Muscle layer of colon (tissue), 2 donors: ENCODE results near the gene BOK.

Experiments
- H3K27ac ChIP-seq: one replicate; pipeline ENCODE4 v1.7.0; 2013; ENCODE audit warnings: low read depth, mild to moderate bottlenecking, low read length, moderate library complexity
- H3K27me3 ChIP-seq, 2 donors: one replicate each; pipeline ENCODE4 v1.7.0; 2013; ENCODE audit warnings: low read length in 2 of 2, mild to moderate bottlenecking in 2 of 2; ENCODE audit not compliant: insufficient read depth in 2 of 2, control insufficient read depth in 1 of 2
- H3K36me3 ChIP-seq: one replicate; pipeline ENCODE4 v1.7.0; 2013; ENCODE audit warnings: mild to moderate bottlenecking, low read length; ENCODE audit not compliant: insufficient read depth
- H3K4me1 ChIP-seq: one replicate; pipeline ENCODE4 v1.7.0; 2013; ENCODE audit warnings: mild to moderate bottlenecking, low read length; ENCODE audit not compliant: insufficient read depth
- H3K4me3 ChIP-seq, 2 donors: one replicate each; pipeline ENCODE4 v1.7.0; 2013; ENCODE audit warnings: low read length in 2 of 2, low read depth in 1 of 2, mild to moderate bottlenecking in 1 of 2, moderate library complexity in 1 of 2
- H3K9ac ChIP-seq: one replicate; pipeline ENCODE4 v1.7.0; 2013; ENCODE audit warnings: low read length
- H3K9me3 ChIP-seq: one replicate; pipeline ENCODE4 v1.7.0; 2013; ENCODE audit warnings: mild to moderate bottlenecking, low read length
- donor health status: abdominal sarcoma.
- donor health status: Adenocarcinoma of cecum.

The BOK gene

GRCh38 chr2:241551998-241552737 lies 6.4 kb upstream of the BOK start:
- H3K9ac ChIP-seq, result no peak overlapping the region
- peaks cover 0 to 6% of the 10 kb centered on the region in 2 donors for H3K27me3 ChIP-seq
- H3K4me1 ChIP-seq, result peaks cover 12% of the 10 kb centered on the region
- H3K36me3 ChIP-seq, result no peaks in the 10 kb centered on the region
- no peak overlapping the region for H3K27ac ChIP-seq
- no peaks in the 10 kb centered on the region for H3K9me3 ChIP-seq
- no peak overlapping the region for H3K4me3 ChIP-seq

GRCh38 chr2:241553512-241553830 lies 5.1 kb upstream of the BOK start:
- Histone ChIP-seq H3K27me3 (peaks cover 0 to 6% of the 10 kb centered on the region in 2 donors), H3K36me3 (no peaks in the 10 kb centered on the region), H3K27ac (no peak overlapping the region), H3K9ac (no peak overlapping the region), H3K9me3 (no peaks in the 10 kb centered on the region), H3K4me3 (no peak overlapping the region), H3K4me1 (peaks cover 12% of the 10 kb centered on the region)

- Histone ChIP-seq H3K4me1 (peaks cover 12% of the 10 kb centered on the region), H3K27ac (no peak overlapping the region), H3K27me3 (peaks cover 0 to 6% of the 10 kb centered on the region in 2 donors)
Measured at GRCh38 chr2:241553981-241554380, 4.6 kb upstream of the BOK start.

GRCh38 chr2:241554610-241555322 lies 3.8 kb upstream of the BOK start:
- Histone ChIP-seq H3K9me3 (no peaks in the 10 kb centered on the region), H3K27me3 (peaks cover 0 to 6% of the 10 kb centered on the region in 2 donors)

More at GRCh38 chr2:241553981-241554380, 4.6 kb upstream of the BOK start:
- Histone ChIP-seq H3K36me3 (no peaks in the 10 kb centered on the region), H3K9ac (no peak overlapping the region), H3K9me3 (no peaks in the 10 kb centered on the region), H3K4me3 (no peak overlapping the region)

GRCh38 chr2:241555711-241556110 lies 2.8 kb upstream of the BOK start:
- peaks cover 17% of the 10 kb centered on the region for H3K4me1 ChIP-seq
- H3K9me3 ChIP-seq, result no peaks in the 10 kb centered on the region
- H3K27ac ChIP-seq, result no peak overlapping the region
- H3K27me3 ChIP-seq, result peaks cover 0 to 6% of the 10 kb centered on the region in 2 donors
- no peak overlapping the region for H3K4me3 ChIP-seq
- no peaks in the 10 kb centered on the region for H3K36me3 ChIP-seq
- no peak overlapping the region for H3K9ac ChIP-seq

More at GRCh38 chr2:241554610-241555322, 3.8 kb upstream of the BOK start:
- H3K4me1 ChIP-seq, result peaks cover 13% of the 10 kb centered on the region
- no peak overlapping the region for H3K4me3 ChIP-seq
- no peak overlapping the region for H3K27ac ChIP-seq
- no peak overlapping the region for H3K9ac ChIP-seq
- no peaks in the 10 kb centered on the region for H3K36me3 ChIP-seq

- H3K9ac ChIP-seq, result no peak overlapping the region
- H3K27ac ChIP-seq, result no peak overlapping the region
- H3K27me3 ChIP-seq, result peaks cover 0 to 6% of the 10 kb centered on the region in 2 donors
- H3K36me3 ChIP-seq, result no peaks in the 10 kb centered on the region
- no peak overlapping the region for H3K4me3 ChIP-seq
- no peaks in the 10 kb centered on the region for H3K9me3 ChIP-seq
- peaks cover 19% of the 10 kb centered on the region for H3K4me1 ChIP-seq
Measured at GRCh38 chr2:241556746-241557145, 1.8 kb upstream of the BOK start.

GRCh38 chr2:241559323-241560161 lies 997 bp downstream of the BOK start:
- peak overlapping the region; percentile 80 for H3K27ac ChIP-seq
- no peaks in the 10 kb centered on the region for H3K27me3 ChIP-seq
- H3K36me3 ChIP-seq, result peaks cover 16% of the 10 kb centered on the region
- peak overlapping the region; percentile 64 to 91 for H3K4me3 ChIP-seq
- H3K9ac ChIP-seq, result peak overlapping the region; percentile 41
- no peaks in the 10 kb centered on the region for H3K9me3 ChIP-seq
- H3K4me1 ChIP-seq, result peaks cover 47% of the 10 kb centered on the region

- H3K9me3 ChIP-seq, result no peaks in the 10 kb centered on the region
- peak overlapping the region; percentile 41 for H3K9ac ChIP-seq
- H3K4me3 ChIP-seq, result peak overlapping the region; percentile 64 to 91
- no peaks in the 10 kb centered on the region for H3K27me3 ChIP-seq
- peak overlapping the region; percentile 57 for H3K27ac ChIP-seq
- H3K36me3 ChIP-seq, result peaks cover 16% of the 10 kb centered on the region
- H3K4me1 ChIP-seq, result peaks cover 48% of the 10 kb centered on the region
Measured at GRCh38 chr2:241560162-241560882, 1.8 kb downstream of the BOK start.

- Histone ChIP-seq H3K9ac (no peak overlapping the region), H3K36me3 (peaks cover 16% of the 10 kb centered on the region), H3K9me3 (no peaks in the 10 kb centered on the region), H3K4me1 (peaks cover 48% of the 10 kb centered on the region), H3K4me3 (peak overlapping the region in 1 of 2 donors; percentile 64), H3K27ac (peak overlapping the region; percentile 39), H3K27me3 (no peaks in the 10 kb centered on the region)
Measured at GRCh38 chr2:241560883-241561474, 2.4 kb downstream of the BOK start.

GRCh38 chr2:241561832-241562231 lies 3.3 kb downstream of the BOK start:
- H3K27ac ChIP-seq, result peak overlapping the region; percentile 0
- no peak overlapping the region for H3K9ac ChIP-seq
- H3K4me3 ChIP-seq, result peak overlapping the region in 1 of 2 donors; percentile 18
- no peaks in the 10 kb centered on the region for H3K27me3 ChIP-seq
- H3K4me1 ChIP-seq, result peaks cover 48% of the 10 kb centered on the region
- H3K36me3 ChIP-seq, result peaks cover 16% of the 10 kb centered on the region
- no peaks in the 10 kb centered on the region for H3K9me3 ChIP-seq
